H1 (cell line): Measurements from ENCODE around the gene ELOA.

Experiments used
- EZH2 ChIP-seq: fragments of 200-600 bp; sonication (generic); IDR thresholded peaks from 2 replicates; pipeline ENCODE4 v1.7.1; 2012; ENCODE audit warnings: low read depth, mild to moderate bottlenecking, moderate library complexity, low read length, inconsistent platforms; ENCODE audit not compliant: severe bottlenecking
- MAX ChIP-seq: IDR thresholded peaks from 2 replicates; pipeline ENCODE4 v1.6.1; 2012; ENCODE audit warnings: inconsistent platforms

DNA sequence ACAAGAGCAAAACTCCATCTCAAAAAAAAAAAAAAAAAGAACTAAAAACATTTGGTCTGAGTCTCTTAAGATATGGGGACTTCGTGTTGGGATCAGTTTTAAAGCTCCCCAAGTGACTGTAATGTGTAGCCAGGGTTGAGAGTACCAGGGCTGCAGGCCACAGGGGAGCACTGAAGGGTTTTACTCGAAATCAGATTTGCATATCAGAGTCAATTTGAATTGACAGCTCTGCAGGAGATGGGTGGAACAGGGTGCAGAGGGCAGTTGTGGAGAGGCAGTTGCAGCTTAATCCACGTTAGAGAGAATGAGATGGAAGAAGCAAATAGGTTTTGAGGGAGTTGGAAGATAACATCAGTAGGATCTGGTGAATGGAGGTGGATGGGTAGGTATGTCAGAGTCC, 20.6 kb upstream of the ELOA start:
- no peak for TF ChIP-seq MAX
- TF ChIP-seq EZH2 = no peak
